Heart right ventricle (tissue), 16 donors: Measurements from ENCODE around the gene DOCK2. TPM values are rescaled to one million over a fixed set of nuclear protein-coding genes. Genes with fewer than 3 reads are reported as not detected.

Experiments
- ATAC-seq, 8 donors: fragments of 200-7000 bp; cut with Tn5 transposase; one replicate each; pipeline ENCODE4 v1.9.1; 2020; ENCODE audit warnings: mild to moderate bottlenecking in 8 of 8, moderate library complexity in 8 of 8, moderate number of reproducible peaks in 1 of 8
- DNase-seq, 2 donors: peaks; one replicate each; pipeline ENCODE4 v3.0.0-alpha.2; 2020
- H3K27ac ChIP-seq, 10 donors: fragments of 200-600 bp; sonication (generic) in 2 of 10; one replicate each; pipeline versions ENCODE4 v1.5.0 to v1.8.0; 2020 to 2022; ENCODE audit warnings: mild to moderate bottlenecking in 3 of 10
- H3K27me3 ChIP-seq, 7 donors: fragments of 200-600 bp; one replicate each; pipeline ENCODE4 v1.8.0; 2021 to 2022; ENCODE audit warnings: mild to moderate bottlenecking in 2 of 7
- H3K36me3 ChIP-seq, 9 donors: fragments of 200-600 bp; sonication (generic) in 1 of 9; one replicate each; pipeline versions ENCODE4 v1.5.0 to v1.8.0; 2020 to 2022; ENCODE audit warnings: mild to moderate bottlenecking in 2 of 9
- H3K4me1 ChIP-seq, 9 donors: fragments of 200-600 bp; sonication (generic) in 1 of 9; one replicate each; pipeline versions ENCODE4 v1.5.0 to v1.8.0; 2020 to 2022; ENCODE audit warnings: mild to moderate bottlenecking in 4 of 9
- H3K4me3 ChIP-seq, 10 donors: fragments of 200-600 bp; sonication (generic) in 2 of 10; one replicate each; pipeline versions ENCODE4 v1.5.0 to v1.8.0; 2020 to 2022; ENCODE audit warnings: mild to moderate bottlenecking in 7 of 10, moderate library complexity in 2 of 10
- H3K9me3 ChIP-seq, 11 donors: fragments of 200-600 bp in 10 of 11; sonication (generic) in 2 of 11; one replicate each; pipeline versions ENCODE4 v1.5.0 to v1.8.0; 2013 to 2022; ENCODE audit warnings: mild to moderate bottlenecking in 2 of 11, control low read depth in 1 of 11, moderate library complexity in 1 of 11
- WGBS, 2 donors: extraction: QIAGEN DNeasy Blood & Tissue Kit; methylation state at CpG; one replicate each; pipeline ENCODE4 v1.1.7; 2013; ENCODE audit warnings: inconsistent platforms in 1 of 2; 5-methylcytosine and 5-hydroxymethylcytosine counted together
- intact Hi-C, 10 donors: fragments of 100-400 bp; cut with DNase I; formaldehyde crosslinking; loops; one replicate each; pipeline versions ENCODE4 v1.11.1 to v1.14.2; 2022
- polyA plus RNA-seq, 2 donors: library from polyadenylated mRNA; stranded (reverse); fragments of 200-250 nt; gene quantifications; one replicate each; pipeline ENCODE4 v1.2.3, GENCODE V29; 2013
- total RNA-seq, 10 donors: library from RNA; stranded (reverse); fragmentation: NEBNext Ultra II Directional in 3 of 10; extraction: Animal tissue kit (Norgen Biotek cat#: 25700) in 3 of 10; gene quantifications; one replicate each; pipeline versions ENCODE4 v1.2.1 to v1.2.4, GENCODE V29; 2021 to 2023
- TF ChIP-seq, protein P1 (sequence below), 9 donors: fragments of 200-600 bp; sonication (generic) in 2 of 9; IDR thresholded peaks; one replicate each; pipeline versions ENCODE4 v1.5.0 to v1.8.0; 2021 to 2022; ENCODE audit warnings: antibody characterized with exemption in 9 of 9, mild to moderate bottlenecking in 5 of 9, moderate library complexity in 1 of 9
- donor health status: Arrhythmogenic right ventricular cardiomyopathy.
- donor health status: ischemic (EF 13 %, LVEDD 7.1; RV severe dilation, severe dysfunction).
- donor health status: healthy with polysubstance abuse.
- donor health status: DM: no; HTN: yes; CAD: no.
- donor health status: DM: no; HTN: no; CAD: no.
- donor health status: ischemic (EF 25% LVEDD 6.9; RV normal size, moderate dysfunction).
- donor health status: ischemic (EF 25% LVEDD 5.7; RV mildly dilated, moderate dysfunction).
- donor health status: healthy.
- donor health status: DM: yes; HTN: yes; CAD: no.
- donor health status: Ischemic cardiomyopathy.
- donor health status: ischemic (EF 35%, LVEDD 5.7; RV mildly dilated, moderate dysfunction).
- donor health status: nonischemic (EF 11% LVEDD 7.7; RV severe dilation, severe dysfunction).
- donor health status: DM: yes; HTN: yes; CAD: no.
- donor health status: PGD.
- donor health status: ischemic (EF 29% LVEDD 5.4; RV normal size, mild dysfunction).
- donor health status: nonischemic (EF 23%, LVEDD 6.1; RV moderate dilation, normal function).

Gene DOCK2
- total and polyA plus RNA-seq, 12 donors: 1.2 to 24.6 (median 4.2) TPM

GRCh38 chr5:169956756-169957155, 319.7 kb downstream of the DOCK2 start:
- Histone ChIP-seq H3K27me3 (peaks cover 0 to 25% (median 10%) of the 10 kb centered on the region in 7 donors), H3K36me3 (no peaks in the 10 kb centered on the region), H3K4me3 (no peak overlapping the region), H3K9me3 (no peaks in the 10 kb centered on the region), H3K4me1 (peaks cover 0 to 4% (median 0%) of the 10 kb centered on the region in 9 donors), H3K27ac (no peak overlapping the region)
- TF ChIP-seq, protein P1, sequence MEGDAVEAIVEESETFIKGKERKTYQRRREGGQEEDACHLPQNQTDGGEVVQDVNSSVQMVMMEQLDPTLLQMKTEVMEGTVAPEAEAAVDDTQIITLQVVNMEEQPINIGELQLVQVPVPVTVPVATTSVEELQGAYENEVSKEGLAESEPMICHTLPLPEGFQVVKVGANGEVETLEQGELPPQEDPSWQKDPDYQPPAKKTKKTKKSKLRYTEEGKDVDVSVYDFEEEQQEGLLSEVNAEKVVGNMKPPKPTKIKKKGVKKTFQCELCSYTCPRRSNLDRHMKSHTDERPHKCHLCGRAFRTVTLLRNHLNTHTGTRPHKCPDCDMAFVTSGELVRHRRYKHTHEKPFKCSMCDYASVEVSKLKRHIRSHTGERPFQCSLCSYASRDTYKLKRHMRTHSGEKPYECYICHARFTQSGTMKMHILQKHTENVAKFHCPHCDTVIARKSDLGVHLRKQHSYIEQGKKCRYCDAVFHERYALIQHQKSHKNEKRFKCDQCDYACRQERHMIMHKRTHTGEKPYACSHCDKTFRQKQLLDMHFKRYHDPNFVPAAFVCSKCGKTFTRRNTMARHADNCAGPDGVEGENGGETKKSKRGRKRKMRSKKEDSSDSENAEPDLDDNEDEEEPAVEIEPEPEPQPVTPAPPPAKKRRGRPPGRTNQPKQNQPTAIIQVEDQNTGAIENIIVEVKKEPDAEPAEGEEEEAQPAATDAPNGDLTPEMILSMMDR (IDR thresholded peaks at IDR 0.05): no peak
- DNase-seq (no peak), ATAC-seq (no peak)
- intact Hi-C loops: no loop called here

- intact Hi-C loops: no loop called here
- TF ChIP-seq, protein P1 (IDR thresholded peaks at IDR 0.05): no peak
- no peaks in the 10 kb centered on the region for H3K36me3 ChIP-seq
- no peaks in the 10 kb centered on the region for H3K9me3 ChIP-seq
- no peak overlapping the region for H3K27ac ChIP-seq
- ATAC-seq: no peak
- no peak for DNase-seq
- 70 to 74% methylated on average over 3 of the region's 3 CpGs for WGBS, 2 donors
- H3K4me1 ChIP-seq: peaks cover 0 to 4% (median 0%) of the 10 kb centered on the region in 9 donors
- peaks cover 0 to 25% (median 9%) of the 10 kb centered on the region in 7 donors for H3K27me3 ChIP-seq
- no peak overlapping the region for H3K4me3 ChIP-seq
Measured at GRCh38 chr5:169958278-169958677, 321.2 kb downstream of the DOCK2 start.

DNA sequence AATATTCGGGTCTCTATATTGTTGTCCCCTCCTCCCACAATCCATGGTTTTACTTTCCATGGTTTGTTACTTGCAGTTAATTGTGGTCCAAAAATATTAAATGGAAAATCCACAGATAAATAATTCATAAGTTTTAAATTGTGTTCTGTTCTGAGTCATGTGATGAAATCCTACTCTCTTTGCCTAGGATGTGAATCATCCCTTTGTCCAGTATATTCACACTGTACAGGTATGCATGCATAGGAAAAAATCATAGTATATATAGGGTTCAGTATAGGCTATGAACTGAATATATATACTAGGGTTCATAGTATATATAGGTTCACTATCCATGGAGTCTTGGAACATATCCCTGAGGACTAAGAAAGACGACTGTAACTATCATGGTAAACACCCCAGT, 323.6 kb downstream of the DOCK2 start:
- peaks cover 0 to 5% (median 0%) of the 10 kb centered on the region in 7 donors for H3K27me3 ChIP-seq
- 86 to 89% methylated on average over 2 of the region's 2 CpGs for WGBS, 2 donors
- TF ChIP-seq, protein P1 (IDR thresholded peaks at IDR 0.05): no peak
- no peak overlapping the region for H3K27ac ChIP-seq
- H3K4me3 ChIP-seq: no peak overlapping the region
- H3K36me3 ChIP-seq: peaks cover 0 to 8% (median 0%) of the 10 kb centered on the region in 9 donors
- no peaks in the 10 kb centered on the region for H3K4me1 ChIP-seq
- ATAC-seq (no peak), DNase-seq (no peak)
- intact Hi-C loops: no loop called here
- no peaks in the 10 kb centered on the region for H3K9me3 ChIP-seq

DNA sequence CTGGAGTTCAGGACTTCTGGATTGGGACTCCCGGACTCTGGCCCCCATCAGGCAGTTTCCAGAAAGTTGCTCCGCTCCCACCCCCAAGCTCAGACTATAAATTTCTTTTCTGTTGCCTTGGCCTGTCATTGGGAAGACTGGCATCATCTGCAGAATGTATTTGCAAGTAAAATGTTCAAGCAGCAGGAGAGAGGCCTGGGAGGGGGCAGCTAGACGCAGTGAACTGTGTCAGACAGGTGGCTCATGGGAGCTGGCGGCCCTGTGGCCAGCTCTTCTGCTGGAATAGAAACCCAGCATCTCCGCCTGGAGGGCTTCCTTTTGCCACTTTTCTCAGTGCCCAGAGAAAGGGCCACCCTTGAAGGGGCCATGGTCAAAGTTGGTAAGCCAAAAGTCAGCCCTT, 327.2 kb downstream of the DOCK2 start:
- intact Hi-C loops: no loop called here
- Histone ChIP-seq H3K9me3 (no peaks in the 10 kb centered on the region), H3K27ac (no peak overlapping the region), H3K4me1 (no peaks in the 10 kb centered on the region), H3K27me3 (peaks cover 0 to 2% (median 0%) of the 10 kb centered on the region in 7 donors), H3K36me3 (peaks cover 0 to 8% (median 0%) of the 10 kb centered on the region in 9 donors), H3K4me3 (no peak overlapping the region)
- no peak for DNase-seq
- WGBS, 2 donors: 62 to 90% methylated on average over 5 of the region's 5 CpGs
- ATAC-seq: no peak
- TF ChIP-seq, protein P1 (IDR thresholded peaks at IDR 0.05): no peak
